Skin of body (tissue), 2 donors: ENCODE data around the gene TMEM74B. TPM values are rescaled to one million over a fixed set of nuclear protein-coding genes. Genes with fewer than 3 reads are reported as not detected.

Experiments
- DNase-seq: peaks from one replicate; lab custom pipeline; 2025; lab: John Stamatoyannopoulos, UW
- total RNA-seq: library from RNA; depleted of rRNA; stranded (reverse); fragments of >200 nt; gene quantifications from one replicate; pipeline ENCODE4 v1.2.3, GENCODE V29; 2014

TMEM74B gene
- total RNA-seq, 1 donor from 2014 or later, result 2.5 TPM

DNA sequence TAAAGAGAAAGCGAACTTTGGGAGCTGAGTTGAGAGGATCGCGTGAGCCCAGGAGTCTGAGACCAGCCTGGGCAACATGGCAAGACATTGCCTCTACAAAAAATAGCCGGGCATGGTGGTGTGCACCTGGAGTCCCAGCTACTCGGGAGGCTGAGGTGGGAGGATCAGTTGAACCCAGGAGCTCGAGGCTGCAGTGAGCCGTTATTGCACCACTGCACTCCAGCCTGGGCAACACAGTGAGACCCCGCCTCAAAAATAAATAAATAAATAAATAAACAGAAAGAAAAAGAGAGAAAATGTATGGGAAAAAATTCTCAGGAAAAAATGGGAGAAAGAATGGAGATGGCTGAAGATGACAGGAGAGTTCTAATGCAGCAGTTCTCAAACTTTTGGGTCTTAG, 21.0 kb upstream of the TMEM74B start:
- DNase-seq, result no peak

DNA sequence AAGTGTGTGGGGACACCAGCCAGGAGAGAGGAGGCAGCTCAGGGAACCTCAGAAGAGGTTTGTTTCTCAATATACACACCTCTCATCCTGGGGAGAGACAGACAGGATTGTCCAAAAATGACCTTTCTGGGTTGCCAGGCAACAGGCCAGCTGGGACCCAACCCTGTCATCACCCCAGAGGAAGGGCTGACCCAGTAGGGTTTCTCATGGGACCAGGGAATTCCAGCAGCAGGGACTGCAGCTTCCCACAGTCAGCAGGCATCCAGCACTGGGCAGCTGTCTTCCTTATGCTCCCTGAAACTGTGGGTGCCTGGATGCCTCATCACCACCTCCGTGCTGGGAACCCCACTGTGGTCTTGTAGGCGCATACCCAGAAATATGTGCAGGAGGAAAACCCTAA, 19.8 kb upstream of the TMEM74B start:
- no peak for DNase-seq

DNA sequence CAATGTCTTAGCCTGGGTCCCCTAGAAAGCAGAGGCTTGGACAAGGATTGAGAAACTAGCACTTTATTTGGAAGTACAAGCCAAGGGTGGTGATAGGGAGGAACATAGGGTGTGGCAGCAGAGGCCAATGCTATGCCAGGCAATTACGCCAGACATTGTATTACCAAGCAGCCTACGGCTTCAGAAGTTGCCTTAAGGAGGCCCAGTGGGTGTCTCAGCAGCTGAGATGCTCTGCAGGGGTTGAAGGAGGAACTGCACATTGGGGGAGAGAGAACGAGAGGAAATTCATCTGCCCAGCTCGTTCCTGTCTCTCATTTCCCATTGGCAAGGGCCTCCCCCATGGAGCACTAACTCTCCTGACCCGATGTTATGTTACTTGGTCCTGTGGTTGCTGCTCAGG, 19.3 kb upstream of the TMEM74B start:
- DNase-seq, result no peak

DNA sequence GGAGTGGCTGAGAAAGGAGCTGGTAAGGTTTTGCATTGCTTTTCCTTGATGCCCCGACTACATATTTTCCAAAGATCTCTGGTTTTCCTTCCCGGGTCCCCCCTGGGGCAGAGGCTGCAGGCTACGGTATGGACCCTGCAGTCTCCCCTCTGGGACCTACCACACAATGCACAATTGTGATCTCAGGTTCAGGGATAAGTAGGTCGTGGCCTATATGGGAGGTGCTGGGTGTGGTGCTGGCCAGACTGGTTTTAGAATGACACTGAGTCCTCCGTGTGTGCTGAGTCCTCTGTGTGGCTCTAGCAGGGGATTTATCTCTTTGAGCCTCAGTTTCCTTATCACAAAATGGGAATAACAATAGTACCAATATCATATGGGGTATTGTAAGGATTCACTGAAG, 18.8 kb upstream of the TMEM74B start:
- no peak for DNase-seq

DNA sequence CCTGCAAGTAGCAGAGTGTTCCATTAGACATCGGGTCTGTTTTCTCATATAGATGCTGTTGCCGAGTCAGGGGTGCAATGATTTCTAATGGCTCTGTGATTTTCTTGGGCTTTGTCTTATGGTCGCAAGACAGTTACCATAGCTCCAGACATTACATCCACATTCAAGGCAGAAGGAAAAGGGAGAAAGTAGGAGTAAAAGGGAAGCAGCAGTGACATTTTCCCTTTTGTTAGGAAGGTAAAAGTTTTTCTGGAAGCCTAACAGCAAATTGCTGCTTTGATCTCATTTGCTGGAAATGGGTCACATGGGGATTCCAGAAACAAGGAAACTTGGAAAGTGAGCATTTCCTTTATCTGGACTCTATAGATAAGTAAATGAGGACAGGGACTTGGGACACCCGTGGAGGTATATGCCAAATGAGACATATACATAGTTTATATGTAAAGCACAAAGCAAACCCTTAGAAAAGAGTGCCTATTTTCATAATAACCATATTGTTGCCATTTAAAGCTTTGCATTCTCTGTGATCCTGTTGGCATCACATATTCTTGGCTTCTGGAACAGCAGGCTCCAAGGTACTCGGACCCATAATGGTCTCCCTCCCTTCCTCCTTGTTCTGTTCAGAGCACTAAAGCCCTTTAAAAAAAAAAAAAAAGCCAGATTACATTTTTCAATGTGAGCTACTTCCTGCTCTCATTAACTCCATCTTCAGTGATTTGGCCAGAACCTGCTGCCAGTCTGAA, 18.2 kb upstream of the TMEM74B start, which contains the start of gene C20orf202:
Gene C20orf202, plus strand, starts transcription at position 693 of the 743 bp plus-strand sequence. CDS start 132 bp downstream, outside the sequence.
- DNase-seq, result no peak

DNA sequence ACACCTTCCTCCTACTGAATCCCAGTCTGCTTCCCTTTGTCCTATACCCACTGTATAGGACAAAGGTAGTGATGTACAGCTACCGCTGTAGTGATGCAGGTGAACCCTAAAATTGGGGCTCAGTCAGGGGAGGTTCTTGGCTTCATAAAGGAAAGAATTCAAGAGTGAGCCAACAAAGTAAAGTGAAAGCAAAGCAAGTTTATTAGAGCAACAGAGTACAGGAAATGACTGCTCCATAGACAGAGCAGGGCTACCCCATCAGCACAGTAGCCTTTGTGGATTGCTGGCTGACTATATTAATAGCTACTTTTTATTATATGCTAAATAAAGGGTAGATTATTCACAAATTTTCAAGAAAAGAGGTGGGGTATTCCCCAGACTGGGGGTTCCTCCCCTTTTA, 15.2 kb upstream of the TMEM74B start:
- no peak for DNase-seq

DNA sequence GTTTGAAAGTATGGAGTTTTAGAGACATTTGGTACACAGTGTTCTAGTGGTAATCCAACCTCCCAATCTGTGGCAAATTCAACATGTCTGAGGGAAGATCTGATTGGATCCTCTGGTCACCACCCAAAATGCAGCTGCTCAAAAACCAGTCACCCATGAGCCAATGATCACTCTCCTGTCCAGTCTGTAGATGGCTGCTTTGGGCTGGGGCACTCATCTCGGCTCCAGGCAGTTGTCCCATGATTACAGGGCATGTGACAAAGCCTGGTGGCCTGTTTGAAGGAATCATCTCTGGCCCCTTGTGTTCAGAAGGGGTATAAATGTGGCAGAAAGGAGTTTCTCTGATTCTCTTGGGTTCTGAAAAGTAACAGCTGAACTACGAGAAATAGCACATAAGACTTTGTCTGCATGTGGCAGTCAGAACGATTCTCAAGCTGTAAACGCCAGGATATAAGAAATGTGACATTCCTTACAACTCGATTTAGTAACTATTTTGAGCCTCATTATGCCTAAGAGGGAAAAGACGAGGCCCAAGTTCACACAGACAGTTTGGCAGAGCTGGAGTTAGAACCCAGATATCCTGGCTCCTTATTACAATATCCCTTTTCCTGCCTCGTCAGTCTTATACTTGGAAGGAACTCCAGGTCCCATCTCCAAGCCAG, 14.6 kb upstream of the TMEM74B start:
- no peak for DNase-seq

DNA sequence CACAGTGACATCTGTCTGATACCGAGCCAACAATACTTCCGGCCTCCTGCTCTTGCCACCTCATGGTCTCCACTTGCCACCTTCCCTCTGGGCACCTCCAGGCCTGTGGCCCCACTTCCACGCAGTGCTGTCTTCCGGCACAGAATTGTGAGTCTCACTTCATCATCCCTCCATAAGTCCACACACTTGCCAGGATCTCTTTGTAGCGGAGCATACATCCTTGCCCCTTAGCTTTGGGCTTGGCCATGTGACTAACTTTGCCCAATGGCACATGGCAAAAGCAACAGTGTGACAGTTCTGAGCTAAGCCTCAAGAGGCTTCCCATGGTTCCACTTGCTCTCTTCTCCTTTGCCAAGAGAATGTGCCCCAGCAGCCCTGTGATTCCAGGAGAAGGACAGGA, 14.0 kb upstream of the TMEM74B start:
- no peak for DNase-seq

DNA sequence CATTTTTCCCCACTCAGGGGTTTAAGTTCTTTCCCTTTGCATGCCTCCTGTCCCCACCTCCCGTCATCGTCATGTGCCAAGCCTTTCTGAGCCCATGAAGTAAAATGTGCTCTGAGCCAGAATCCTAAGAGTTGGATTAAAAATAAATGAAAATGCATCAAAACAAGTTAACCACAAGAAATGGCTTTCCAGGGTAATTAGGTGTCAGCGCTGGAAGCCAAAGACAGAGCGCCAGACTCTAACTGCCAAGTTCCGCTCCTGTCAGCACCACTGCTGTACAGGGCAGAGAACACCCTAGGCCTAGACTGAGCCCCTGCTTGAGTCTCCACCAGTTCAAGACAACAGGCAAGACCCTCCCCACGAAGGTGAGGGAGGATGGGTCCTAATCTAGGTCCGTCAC, 13.0 kb upstream of the TMEM74B start:
- no peak for DNase-seq

DNA sequence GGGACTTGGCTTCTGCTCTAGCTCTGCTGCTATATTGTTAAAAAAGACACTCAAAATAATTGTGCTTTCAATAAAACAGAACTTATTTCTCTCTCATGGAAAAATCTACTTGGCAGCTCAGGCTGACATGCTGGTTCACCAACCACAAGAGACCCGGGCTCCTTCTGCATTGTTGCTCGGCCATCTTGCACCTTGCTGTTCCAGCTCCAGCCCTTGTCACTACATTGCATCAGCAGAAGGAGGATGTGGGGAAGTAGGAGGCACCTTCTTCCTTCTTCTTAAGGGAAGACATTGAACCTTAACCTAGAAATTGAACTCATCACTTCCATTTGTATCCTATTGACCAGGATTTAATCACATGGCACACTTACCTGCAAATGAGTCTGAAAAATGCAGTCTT, 11.9 kb upstream of the TMEM74B start:
- no peak for DNase-seq

DNA sequence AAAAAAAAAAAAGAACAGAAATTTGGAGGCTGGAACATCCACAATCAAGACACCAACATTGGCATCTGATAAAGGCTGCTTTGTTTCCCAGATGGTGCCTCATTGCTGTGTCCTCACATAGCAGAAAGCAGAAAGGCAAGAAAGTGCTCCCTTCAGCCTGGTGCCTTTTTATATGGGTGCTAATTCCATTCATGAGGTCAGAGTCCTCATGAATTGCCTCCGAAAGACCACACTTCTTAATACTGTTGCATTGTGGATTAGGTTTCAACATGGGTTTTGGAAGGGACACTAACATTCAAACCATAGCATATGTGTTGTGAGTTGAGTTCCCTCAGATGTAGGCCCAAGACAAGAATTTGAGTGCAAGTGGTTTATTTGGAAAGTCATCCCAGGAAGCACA, 10.4 kb upstream of the TMEM74B start:
- DNase-seq, result no peak

DNA sequence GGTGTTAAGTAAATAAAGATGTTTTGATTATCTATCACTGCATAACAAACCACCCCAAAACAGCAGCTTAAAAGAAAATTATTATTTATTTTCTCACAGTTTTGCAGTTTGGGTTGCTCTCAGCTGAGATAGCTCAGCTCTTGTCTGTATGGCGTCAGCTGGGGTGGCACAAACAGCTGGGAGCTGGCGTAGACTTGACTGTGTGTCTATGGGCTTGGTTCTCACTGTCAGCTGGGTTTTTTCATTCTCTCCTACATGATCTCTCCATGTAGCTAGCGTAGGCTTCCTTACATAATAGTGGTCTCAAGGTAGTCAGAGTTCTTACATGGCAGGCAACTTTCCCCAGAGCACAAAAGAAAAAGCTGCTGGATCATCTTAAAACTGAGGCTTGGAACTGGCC, 6.5 kb upstream of the TMEM74B start:
- no peak for DNase-seq

DNA sequence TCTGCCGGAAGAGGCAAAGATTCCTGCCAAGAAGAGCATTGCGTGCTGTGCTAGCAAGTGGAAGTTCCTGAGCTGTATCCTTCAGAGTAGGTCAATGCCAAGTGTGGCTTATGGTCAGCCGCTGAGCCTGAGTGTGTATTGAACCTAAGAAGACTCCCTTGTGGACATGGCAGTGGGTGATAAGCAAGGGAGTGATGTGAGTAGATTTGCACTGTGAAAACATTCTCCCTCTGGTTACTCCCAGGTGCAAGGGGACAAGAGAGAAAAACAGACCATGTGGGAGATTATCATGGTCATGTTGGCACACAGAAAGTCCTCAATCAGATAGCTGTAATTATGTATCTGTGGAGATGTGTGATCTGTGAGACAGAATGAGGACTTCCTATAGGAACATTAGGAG, 6.1 kb upstream of the TMEM74B start:
- DNase-seq, result no peak

DNA sequence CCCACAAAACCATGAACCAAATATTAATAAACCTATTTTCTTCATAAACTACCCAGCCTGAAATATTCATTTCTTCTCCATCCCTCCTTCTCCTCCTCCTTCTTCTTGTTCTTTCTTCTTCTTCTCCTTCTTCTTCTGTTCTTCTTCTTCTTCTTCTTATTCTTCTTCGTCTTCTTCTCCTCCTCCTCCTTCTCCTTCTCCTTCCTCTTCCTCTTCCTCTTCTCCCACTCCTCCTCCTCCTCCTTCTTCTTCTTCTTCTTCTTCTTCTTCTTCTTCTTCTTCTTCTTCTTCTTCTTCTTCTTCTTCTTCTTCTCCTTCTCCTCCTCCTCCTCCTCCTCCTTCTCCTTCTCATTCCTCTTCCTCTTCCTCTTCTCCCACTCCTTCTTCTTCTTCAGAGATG, 5.0 kb upstream of the TMEM74B start:
- no peak for DNase-seq

DNA sequence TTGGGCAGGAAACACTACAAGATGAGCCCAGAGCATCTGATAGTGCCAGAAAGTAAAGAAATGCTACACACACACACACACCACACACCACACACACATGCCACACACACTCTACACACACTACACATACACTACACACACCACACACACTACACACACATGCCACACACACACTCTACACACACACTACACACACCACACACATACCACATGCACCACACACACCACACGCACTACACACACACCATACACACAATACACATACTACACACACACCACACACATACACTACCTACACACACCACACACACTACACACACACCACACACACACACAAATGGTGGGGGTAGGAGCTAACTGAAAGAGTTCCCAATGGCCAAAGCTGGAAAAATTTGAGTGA, 3.6 kb upstream of the TMEM74B start:
- DNase-seq, result no peak

DNA sequence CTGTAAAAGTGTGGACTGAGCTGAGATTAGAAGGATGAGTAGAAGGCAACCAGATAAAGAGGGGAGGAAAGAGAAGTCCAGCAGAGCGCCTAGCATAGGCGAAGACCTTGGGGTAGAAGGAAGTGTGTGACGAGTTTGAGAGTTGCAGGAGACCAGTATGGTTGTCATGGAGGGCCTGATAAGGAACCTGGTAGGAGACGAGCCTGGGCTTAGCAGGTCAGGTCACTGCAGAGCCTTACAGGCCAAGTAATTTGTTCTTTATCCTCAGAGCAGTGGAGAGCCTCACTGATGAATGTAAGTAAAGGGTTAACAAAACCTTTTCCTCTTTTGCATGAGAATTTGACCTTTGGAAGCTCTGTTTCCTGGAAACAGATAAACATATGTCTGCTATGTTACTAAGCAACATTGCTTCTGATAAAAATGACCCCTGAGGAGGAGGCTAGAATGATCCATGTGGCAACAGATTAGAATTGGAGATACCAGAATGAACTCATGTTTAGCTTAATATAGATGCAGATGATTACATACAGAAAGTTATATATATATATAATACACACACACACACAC, 2.9 kb upstream of the TMEM74B start:
- peak; percentile 19 for DNase-seq

DNA sequence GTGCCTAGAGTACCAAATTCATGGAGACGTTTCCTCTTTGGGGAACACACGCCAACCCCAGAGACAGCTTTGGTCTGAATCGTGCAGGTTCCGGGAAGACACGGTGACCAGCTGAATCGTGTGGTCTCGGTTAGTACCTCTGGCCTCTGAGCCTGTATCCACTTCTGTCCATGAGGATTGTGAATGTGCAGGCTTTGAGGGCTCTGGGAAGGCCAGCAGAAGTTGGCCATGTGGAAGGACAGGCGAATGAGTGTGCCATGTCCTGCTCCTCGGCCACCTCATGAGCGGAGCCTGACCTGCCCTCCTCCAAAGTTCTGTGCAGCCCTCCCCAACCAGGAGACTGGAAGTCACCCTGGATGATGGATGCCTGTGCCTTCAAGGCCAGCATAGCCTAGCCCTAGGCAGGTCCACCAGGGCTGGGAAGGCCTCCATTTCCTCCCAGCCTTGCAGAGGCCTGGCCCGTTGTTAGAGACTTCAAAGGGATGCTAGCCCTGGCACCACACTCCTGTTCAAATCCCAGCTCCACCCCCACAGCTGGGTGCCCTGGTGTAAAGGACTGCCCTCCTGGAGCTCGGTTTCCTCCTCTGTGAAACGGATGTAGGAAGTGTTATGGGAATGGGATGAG, 1.7 kb upstream of the TMEM74B start:
- no peak for DNase-seq

DNA sequence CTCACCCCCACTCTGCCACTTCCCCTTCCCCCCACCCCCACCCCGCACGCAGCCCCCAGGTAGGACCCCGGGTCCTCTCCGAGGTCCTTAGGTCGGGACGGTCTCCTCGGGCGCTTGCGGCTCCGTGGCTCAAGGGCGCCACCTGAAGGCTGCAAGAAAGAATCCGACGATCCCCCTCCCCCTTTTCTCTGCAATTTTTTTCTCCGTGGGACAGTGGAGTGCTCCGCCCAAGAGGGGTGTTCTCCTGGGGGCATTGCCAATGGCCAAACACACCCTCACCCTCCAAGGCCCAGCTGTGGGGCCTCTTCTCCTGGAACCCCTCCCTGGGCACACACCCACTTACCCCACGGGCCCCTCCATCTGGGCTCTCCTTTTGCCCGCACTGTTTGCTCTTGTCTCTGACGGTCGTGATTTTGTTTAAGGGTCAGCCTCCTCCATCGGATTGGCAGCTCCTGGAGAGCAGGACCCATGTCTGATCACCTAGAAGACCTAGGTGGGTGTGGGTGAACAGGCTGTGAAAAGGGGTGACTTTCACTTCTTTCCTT, 1.1 kb upstream of the TMEM74B start:
- DNase-seq, result peak; percentile 11

DNA sequence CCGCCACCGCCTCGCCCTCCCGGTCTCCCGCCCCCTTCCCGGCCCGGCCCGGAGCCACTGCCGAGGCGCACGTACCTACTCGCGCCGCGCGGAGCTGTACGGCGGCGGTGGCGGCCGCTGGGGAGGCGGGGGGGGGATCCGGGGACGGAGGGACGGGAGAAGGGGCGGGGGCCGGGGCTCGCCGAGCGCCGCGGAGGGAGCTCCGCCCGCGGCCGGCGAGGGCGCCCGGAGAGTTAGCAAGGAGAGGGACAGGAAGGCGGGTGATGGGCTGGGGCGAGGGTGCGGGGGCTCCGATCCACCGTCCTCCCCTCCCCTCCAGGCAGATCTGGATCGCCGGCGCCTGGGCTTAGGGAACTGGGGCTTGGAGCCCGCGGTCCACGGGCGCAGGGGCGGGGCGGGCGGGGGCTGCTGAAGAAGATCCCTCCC, 548 bp upstream of the TMEM74B start:
- no peak for DNase-seq

DNA sequence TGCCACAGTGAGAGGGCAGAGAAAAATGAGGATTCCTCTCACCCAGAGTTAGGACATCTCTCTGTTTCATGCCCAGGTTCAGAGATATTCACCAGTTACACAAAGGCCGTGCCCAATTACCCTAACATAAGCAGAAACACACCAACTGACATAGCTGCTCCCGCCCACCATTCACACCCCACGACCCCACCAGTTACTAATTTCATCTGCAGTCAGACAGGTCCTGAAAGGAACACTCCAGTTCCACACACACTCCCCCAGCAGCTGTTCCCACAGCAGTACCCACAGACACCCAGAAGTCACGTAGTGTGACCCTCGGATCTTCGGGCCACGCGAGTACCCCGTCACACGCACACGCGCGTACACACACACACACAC, 532 bp downstream of the TMEM74B start:
- no peak for DNase-seq

DNA sequence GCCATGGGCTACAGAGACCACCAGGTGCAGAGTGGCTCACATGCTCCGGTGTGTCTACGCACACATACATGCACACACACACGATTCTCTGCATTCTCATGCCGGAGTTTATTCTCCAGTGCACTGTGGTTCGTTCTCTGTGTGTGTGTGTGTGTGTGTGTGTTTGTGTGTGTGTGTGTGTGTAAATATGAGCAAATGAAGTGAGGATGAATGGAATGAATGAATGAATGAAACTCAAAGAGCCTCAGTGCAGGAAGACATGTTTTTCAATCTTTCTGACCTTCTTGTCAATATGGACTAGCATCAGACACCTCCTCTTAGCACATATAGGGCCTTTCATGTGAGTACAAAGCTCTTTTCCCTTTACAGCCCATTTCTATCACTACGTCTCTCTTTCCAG, 1.6 kb downstream of the TMEM74B start:
- DNase-seq, result no peak

DNA sequence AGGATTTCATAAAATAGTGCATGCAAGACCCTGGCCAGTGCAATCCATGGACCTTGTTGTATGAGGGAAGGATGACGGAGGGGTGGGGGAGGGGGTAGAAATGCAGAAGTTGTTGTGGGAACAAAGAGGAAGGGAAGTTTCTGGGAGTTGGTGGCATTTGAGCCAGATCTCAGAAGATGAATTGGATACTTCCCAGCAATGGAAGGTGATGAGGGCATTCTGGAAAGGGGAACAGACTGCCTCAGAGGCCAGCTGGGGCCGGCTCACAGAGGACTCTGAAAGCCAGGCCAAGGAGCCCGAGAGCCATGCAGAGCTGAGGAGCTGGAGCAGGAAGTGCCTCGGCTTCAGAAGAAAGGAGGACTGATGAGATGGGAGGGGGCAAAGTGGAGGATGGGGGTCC, 2.7 kb downstream of the TMEM74B start:
- DNase-seq, result no peak
